Tibial nerve (tissue), 4 donors: ENCODE measurements around the gene RASA3.

Experiments used
- EP300 ChIP-seq, 2 donors: sonication (generic); formaldehyde crosslinking; IDR thresholded peaks; one replicate each; pipeline ENCODE4 v1.6.1; 2017; ENCODE audit warnings: antibody characterized with exemption in 2 of 2, mild to moderate bottlenecking in 1 of 2
- TF ChIP-seq, protein P1 (sequence below), 5 experiments: fragments of 200-600 bp in 3 of 5; fragments of 450-650 bp in 2 of 5; sonication (generic) in 3 of 5; IDR thresholded peaks; one replicate each; pipeline ENCODE4 v1.5.1; 2016 to 2019; ENCODE audit warnings: antibody characterized with exemption in 5 of 5, mild to moderate bottlenecking in 3 of 5, moderate library complexity in 2 of 5

DNA sequence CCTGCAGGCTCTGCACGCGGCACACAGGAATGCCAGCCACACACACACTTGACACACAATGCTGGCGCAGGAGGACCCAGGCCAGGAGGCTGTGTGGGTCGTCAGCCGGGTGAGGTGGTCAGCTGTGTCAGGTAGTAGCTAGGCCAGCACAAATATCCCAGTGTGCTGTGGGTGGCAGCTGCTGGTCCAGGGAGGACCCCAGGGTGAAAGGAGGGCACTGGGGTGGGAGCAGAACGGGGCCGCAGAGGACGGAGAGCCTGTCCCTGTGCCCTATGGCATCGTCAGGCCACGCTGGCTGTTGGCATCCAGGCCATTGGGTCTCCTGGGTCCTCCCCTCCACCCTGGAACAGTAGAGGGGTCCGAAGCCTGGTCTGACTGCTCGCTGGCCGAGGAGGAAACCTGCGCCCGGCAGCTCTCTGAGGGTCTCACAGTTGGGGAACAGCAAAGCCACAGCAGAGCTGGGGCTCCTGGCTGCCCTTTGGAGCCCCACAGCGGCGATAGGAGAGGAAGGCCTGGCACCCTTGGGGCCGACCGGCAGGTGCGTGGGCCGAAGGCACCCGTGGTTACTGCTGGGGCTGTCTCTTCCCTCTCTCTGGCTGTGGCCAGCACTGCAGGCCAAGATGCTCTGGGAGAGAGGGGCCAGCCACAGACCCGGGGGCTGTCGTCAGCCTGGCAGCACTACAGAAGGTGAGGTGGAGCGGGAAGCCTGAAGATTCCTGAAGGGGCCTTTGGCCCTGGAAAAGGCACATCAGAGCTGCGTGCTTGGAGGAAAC lies 185.8 kb downstream of the RASA3 start:
- TF ChIP-seq, protein P1, sequence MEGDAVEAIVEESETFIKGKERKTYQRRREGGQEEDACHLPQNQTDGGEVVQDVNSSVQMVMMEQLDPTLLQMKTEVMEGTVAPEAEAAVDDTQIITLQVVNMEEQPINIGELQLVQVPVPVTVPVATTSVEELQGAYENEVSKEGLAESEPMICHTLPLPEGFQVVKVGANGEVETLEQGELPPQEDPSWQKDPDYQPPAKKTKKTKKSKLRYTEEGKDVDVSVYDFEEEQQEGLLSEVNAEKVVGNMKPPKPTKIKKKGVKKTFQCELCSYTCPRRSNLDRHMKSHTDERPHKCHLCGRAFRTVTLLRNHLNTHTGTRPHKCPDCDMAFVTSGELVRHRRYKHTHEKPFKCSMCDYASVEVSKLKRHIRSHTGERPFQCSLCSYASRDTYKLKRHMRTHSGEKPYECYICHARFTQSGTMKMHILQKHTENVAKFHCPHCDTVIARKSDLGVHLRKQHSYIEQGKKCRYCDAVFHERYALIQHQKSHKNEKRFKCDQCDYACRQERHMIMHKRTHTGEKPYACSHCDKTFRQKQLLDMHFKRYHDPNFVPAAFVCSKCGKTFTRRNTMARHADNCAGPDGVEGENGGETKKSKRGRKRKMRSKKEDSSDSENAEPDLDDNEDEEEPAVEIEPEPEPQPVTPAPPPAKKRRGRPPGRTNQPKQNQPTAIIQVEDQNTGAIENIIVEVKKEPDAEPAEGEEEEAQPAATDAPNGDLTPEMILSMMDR (IDR thresholded peaks at IDR 0.05): no peak
- TF ChIP-seq EP300 (IDR thresholded peaks at IDR 0.05): no peak
